Endothelial cell of umbilical vein (primary cell): ENCODE results near the gene FAM229A. TPM values are rescaled to one million over a fixed set of nuclear protein-coding genes. Genes with fewer than 3 reads are reported as not detected.

Source experiments
- BruUV-seq: library from RNA; stranded (reverse); fragments of 400-500 nt; replicated peaks from 2 replicates; lab custom pipeline; 2021; lab: Mats Ljungman, UMichigan
- CTCF ChIA-PET: fragments of 300-600, 350-600 bp; sonication (Branson Sonifier 250); formaldehyde crosslinking; loops from one replicate; lab custom pipeline; 2021; ENCODE audit warnings: antibody characterized with exemption, inconsistent platforms; lab: Charles Lee
- POLR2A ChIA-PET: fragments of 300-600, 350-600 bp; sonication (Branson Sonifier 250); formaldehyde crosslinking; loops from one replicate; lab custom pipeline; 2021; ENCODE audit warnings: antibody characterized with exemption, inconsistent platforms; lab: Charles Lee
- DNase-seq: peaks from one replicate; pipeline ENCODE4 v3.0.0-alpha.2; 2011; ENCODE audit warnings: low read depth, low spot score
- FAIRE-seq: peaks from 2 replicates; lab custom pipeline; 2011; peaks lifted over from hg19 to GRCh38; lab: Jason Lieb, UNC
- H2AFZ ChIP-seq: 2 replicates; pipeline ENCODE4 v1.6.0; 2012; ENCODE audit warnings: low read depth, low read length, control low read depth, inconsistent platforms
- H3K27ac ChIP-seq: 2 replicates; pipeline ENCODE4 v1.5.1; 2011; ENCODE audit warnings: low read depth, mild to moderate bottlenecking, control low read depth, low read length, moderate library complexity; ENCODE audit not compliant: insufficient read depth
- H3K27me3 ChIP-seq, 2 experiments: 2 replicates each; pipeline versions ENCODE4 v1.6.0 to v1.6.1; 2011; ENCODE audit warnings: low read length in 2 of 2, mixed read lengths in 1 of 2; ENCODE audit not compliant: control insufficient read depth in 2 of 2, insufficient read depth in 2 of 2
- H3K36me3 ChIP-seq, 2 experiments: 2 replicates in 1 of 2; 3 replicates in 1 of 2; pipeline ENCODE4 v1.5.1; 2011; ENCODE audit warnings: low read length in 2 of 2, mild to moderate bottlenecking in 1 of 2, moderate library complexity in 1 of 2; ENCODE audit not compliant: control insufficient read depth in 2 of 2, insufficient read depth in 2 of 2; ENCODE audit errors: extremely low read depth in 1 of 2
- H3K4me1 ChIP-seq: 3 replicates; pipeline ENCODE4 v1.5.1; 2011; ENCODE audit warnings: mild to moderate bottlenecking, low read length; ENCODE audit not compliant: control insufficient read depth, insufficient read depth; ENCODE audit errors: extremely low read depth
- H3K4me2 ChIP-seq: 2 replicates; pipeline ENCODE4 v1.6.1; 2011; ENCODE audit warnings: low read length, control low read depth, mixed read lengths; ENCODE audit not compliant: insufficient read depth
- H3K4me3 ChIP-seq, 3 experiments: fragments of 200-600 bp in 1 of 3; sonication (generic), shearing (Covaris generic) in 1 of 3; replicated peaks in 1 of 3; 2 replicates each; pipeline ENCODE4 v1.5.1; 2011 to 2016; ENCODE audit warnings: control low read depth in 3 of 3, low read length in 3 of 3, mild to moderate bottlenecking in 2 of 3, inconsistent platforms in 1 of 3, low read depth in 1 of 3, moderate library complexity in 1 of 3; ENCODE audit not compliant: insufficient read depth in 1 of 3
- H3K79me2 ChIP-seq: 2 replicates; pipeline ENCODE4 v1.6.0; 2012; ENCODE audit warnings: low read length, inconsistent platforms; ENCODE audit not compliant: control insufficient read depth, insufficient read depth
- H3K9ac ChIP-seq: replicated peaks from 2 replicates; pipeline ENCODE3; 2011; ENCODE audit warnings: low read length, control low read depth; ENCODE audit not compliant: insufficient read depth; ENCODE audit errors: extremely low read depth
- H3K9me1 ChIP-seq: replicated peaks from 3 replicates; pipeline ENCODE4 v1.6.0; 2011; ENCODE audit warnings: mild to moderate bottlenecking, low read length; ENCODE audit not compliant: control insufficient read depth, insufficient read depth; ENCODE audit errors: extremely low read depth
- H3K9me3 ChIP-seq: replicated peaks from 2 replicates; pipeline ENCODE4 v1.5.1; 2012; ENCODE audit warnings: low read length, inconsistent platforms; ENCODE audit not compliant: control insufficient read depth, insufficient read depth
- H4K20me1 ChIP-seq: replicated peaks from 2 replicates; pipeline ENCODE3; 2011; ENCODE audit warnings: mild to moderate bottlenecking, low read length; ENCODE audit not compliant: control insufficient read depth, insufficient read depth; ENCODE audit errors: extremely low read depth
- CTCF ChIP-seq, 2 donors: IDR thresholded peaks; 1 replicate in 1 of 2; 2 replicates in 1 of 2; pipeline ENCODE4 v1.5.1; 2011; ENCODE audit warnings: low read length in 2 of 2, mild to moderate bottlenecking in 2 of 2, moderate library complexity in 2 of 2, control low read depth in 1 of 2, inconsistent platforms in 1 of 2, low read depth in 1 of 2; ENCODE audit not compliant: insufficient read depth in 1 of 2; ENCODE audit errors: extremely low read depth in 1 of 2
- EZH2 ChIP-seq: IDR thresholded peaks from 2 replicates; pipeline ENCODE4 v1.6.1; 2012; ENCODE audit warnings: borderline replicate concordance, low read depth, mild to moderate bottlenecking, moderate library complexity, low read length, inconsistent platforms; ENCODE audit not compliant: severe bottlenecking
- GATA2 ChIP-seq: IDR thresholded peaks from 2 replicates; pipeline ENCODE4 v1.7.0; 2011; ENCODE audit warnings: low read depth, mild to moderate bottlenecking, moderate library complexity, mixed read lengths, low read length; ENCODE audit not compliant: insufficient read length, insufficient read depth
- JUN ChIP-seq: IDR thresholded peaks from 2 replicates; pipeline ENCODE4 v1.6.1; 2011; ENCODE audit warnings: borderline replicate concordance, low read depth; ENCODE audit not compliant: insufficient read length, insufficient read depth
- MAX ChIP-seq: IDR thresholded peaks from 2 replicates; pipeline ENCODE4 v1.6.1; 2011; ENCODE audit not compliant: insufficient read depth, insufficient read length
- POLR2A ChIP-seq: IDR thresholded peaks from 2 replicates; pipeline ENCODE4 v1.6.1; 2012; ENCODE audit warnings: low read depth, mild to moderate bottlenecking, control low read depth, low read length
- POLR2AphosphoS5 ChIP-seq: IDR thresholded peaks from 2 replicates; pipeline ENCODE4 v1.6.1; 2012; ENCODE audit warnings: low read depth, mild to moderate bottlenecking, control low read depth, low read length, moderate library complexity; ENCODE audit not compliant: insufficient read depth
- dilution Hi-C: fragments of 300-500 bp; cut with MboI; formaldehyde crosslinking; loops from one replicate; pipeline ENCODE4 v1.15.0; 2019; ENCODE audit warnings: low sequenced_read_pairs; ENCODE audit not compliant: extremely low pct_ligation_motif_present
- intact Hi-C: fragments of 100-400 bp; cut with micrococcal nuclease; formaldehyde crosslinking; loops from one replicate; pipeline ENCODE4 v1.10.0; 2022
- polyA plus RNA-seq, 4 experiments: library from polyadenylated mRNA; depleted of rRNA in 3 of 4; stranded (reverse) in 3 of 4; unstranded in 1 of 4; fragments of >200 nt; gene quantifications; 2 replicates each; pipeline versions ENCODE4 v1.2.1 to v1.2.3, GENCODE V29; 2011 to 2012; ENCODE audit warnings: missing spikeins in 1 of 4
- total RNA-seq: library from RNA; stranded (reverse); gene quantifications from 2 replicates; pipeline ENCODE4 v1.2.3, GENCODE V29; 2021

The FAM229A gene
- total and polyA plus RNA-seq, 2 donors (not counting 3 experiments of a cell fraction or from before 2014, with no cell fraction given), result 8.9 to 11.6 TPM

- no TSS peak for BruUV-seq
- no peaks in the 10 kb centered on the region for H3K9me1 ChIP-seq
- H3K4me3 ChIP-seq, result no peak overlapping the region
- FAIRE-seq (peak; percentile 92), DNase-seq (peak; percentile 65)
- H3K4me1 ChIP-seq, result no peaks in the 10 kb centered on the region
- dilution Hi-C loops, result no loop called here
- CTCF ChIA-PET, result interaction anchor here (0.6 to 7.0 kb wide), 40 partner anchors 8 to 686 kb away, joined by 3 to 64 read pairs (median 4); partner anchors contain the start of genes CCDC28B and ZBTB8B
- no peak overlapping the region for H3K9ac ChIP-seq
- intact Hi-C loops, result loop anchor here (1.0 to 2.0 kb wide), 4 partner anchors 13 to 472 kb away; no protein-coding TSS in a partner anchor
- H3K9me3 ChIP-seq, result no peaks in the 10 kb centered on the region
- no peaks in the 10 kb centered on the region for H4K20me1 ChIP-seq
- TF ChIP-seq EZH2 (no peak), CTCF (IDR thresholded peaks at IDR 0.05; ENCODE audit: extremely low read depth in 1 of 2, insufficient read depth in 1 of 2, low read depth in 1 of 2, low read length in 2 of 2) (peak; percentile 88 to 90)
- peak overlapping the region; percentile 42 for H2AFZ ChIP-seq
- no peaks in the 10 kb centered on the region for H3K79me2 ChIP-seq
- no peak overlapping the region for H3K27ac ChIP-seq
- H3K4me2 ChIP-seq, result no peak overlapping the region
- H3K36me3 ChIP-seq, result no peaks in the 10 kb centered on the region
- H3K27me3 ChIP-seq, result no peaks in the 10 kb centered on the region
- POLR2A ChIA-PET, result interaction anchor here (1.0 kb wide), 1 partner anchor 65 kb away, joined by 3 read pairs; the partner anchor contains the start of gene MARCKSL1
These were observed 38.8 kb upstream of the FAM229A start for GRCh38 chr1:32400876-32401631.

- TF ChIP-seq POLR2A (no peak), MAX (no peak), EZH2 (no peak), CTCF (IDR thresholded peaks at IDR 0.05; ENCODE audit: extremely low read depth in 1 of 2, insufficient read depth in 1 of 2, low read depth in 1 of 2, low read length in 2 of 2) (no peak), POLR2AphosphoS5 (no peak), GATA2 (no peak), JUN (no peak)
- FAIRE-seq, result no peak
- dilution Hi-C loops, result no loop called here
- Histone ChIP-seq H3K79me2 (no peaks in the 10 kb centered on the region), H3K9me3 (no peaks in the 10 kb centered on the region), H3K4me1 (no peaks in the 10 kb centered on the region), H3K9me1 (no peaks in the 10 kb centered on the region), H3K27ac (no peak overlapping the region), H3K4me2 (no peak overlapping the region), H3K36me3 (no peaks in the 10 kb centered on the region), H2AFZ (no peak overlapping the region), H3K4me3 (no peak overlapping the region), H3K9ac (no peak overlapping the region), H3K27me3 (no peaks in the 10 kb centered on the region), H4K20me1 (no peaks in the 10 kb centered on the region)
- intact Hi-C loops, result loop anchor here (2.0 kb wide), 2 partner anchors 373 to 473 kb away; no protein-coding TSS in a partner anchor
- ChIA-PET POLR2A (interaction anchor here (0.7 kb wide), 1 partner anchor 333 kb away, joined by 5 read pairs; no protein-coding TSS in a partner anchor), CTCF (interaction anchor here (0.6 to 3.3 kb wide), 5 partner anchors 11 to 373 kb away, joined by 3 to 37 read pairs (median 3); no protein-coding TSS in a partner anchor)
- no peak for DNase-seq
- BruUV-seq, result no TSS peak
These were observed 37.6 kb upstream of the FAM229A start for GRCh38 chr1:32399843-32400242.
